Colon (tissue), 2 donors: ENCODE data around the gene ARHGAP22.

Experiments used
- FAIRE-seq: peaks from 2 replicates; lab custom pipeline; 2012; peaks lifted over from hg19 to GRCh38; lab: Jason Lieb, UNC
- donor health status: control.
- donor health status: control.

Gene ARHGAP22

DNA sequence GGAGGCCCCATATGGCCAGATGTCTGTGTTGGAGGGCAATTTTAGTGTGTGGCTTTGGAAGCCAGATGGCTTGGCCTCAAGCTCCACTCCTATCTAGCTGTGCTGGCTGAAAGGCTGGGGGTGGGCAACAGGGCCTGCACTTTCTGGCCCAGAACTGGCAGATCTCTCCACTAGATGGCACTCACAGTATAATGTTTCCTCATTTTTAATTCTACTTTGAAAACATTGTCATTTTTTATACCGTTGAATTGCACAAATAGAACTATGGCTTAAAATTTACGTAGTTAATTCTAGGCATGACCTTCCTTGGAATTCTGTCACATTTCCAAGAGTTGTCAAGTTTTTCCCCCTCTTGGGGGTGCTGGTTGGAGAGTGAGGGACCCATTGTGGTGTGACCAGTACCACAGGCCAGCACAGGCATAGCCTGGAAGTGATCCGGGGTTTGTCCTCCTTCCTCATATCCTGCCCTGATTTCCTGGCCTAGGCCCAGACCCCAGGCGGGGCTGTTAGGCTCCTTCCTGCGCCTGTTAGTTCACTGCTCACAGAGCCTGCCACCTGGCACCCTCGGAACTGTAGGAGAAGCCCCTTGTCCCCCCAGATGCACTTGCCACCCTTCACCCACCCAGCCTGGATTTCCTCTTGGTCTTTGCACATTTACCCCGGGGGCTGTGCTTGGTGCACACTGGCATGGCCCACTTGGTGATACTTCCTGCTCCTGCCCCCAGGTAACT is 52.8 kb downstream of the ARHGAP22 start:
- no peak for FAIRE-seq

DNA sequence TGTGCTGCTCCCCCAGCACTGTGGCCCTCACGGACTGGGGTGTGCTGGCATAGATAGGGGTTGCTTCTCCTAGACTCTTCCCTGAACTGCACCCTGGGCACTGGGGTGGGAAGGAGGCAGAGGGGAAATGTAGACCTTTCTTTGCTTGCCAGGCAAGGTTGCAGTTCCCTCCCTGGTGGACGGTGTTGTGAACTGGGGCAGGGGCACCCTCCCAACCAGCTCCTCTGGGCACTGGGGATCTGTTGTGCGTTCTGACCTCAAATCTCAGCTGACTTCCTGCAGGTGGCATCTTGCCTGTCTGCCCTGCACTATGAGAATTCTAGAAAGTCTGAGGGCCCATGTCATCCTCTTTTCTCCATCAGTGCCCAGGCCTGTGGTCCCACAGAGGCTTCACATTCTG is 53.9 kb downstream of the ARHGAP22 start:
- no peak for FAIRE-seq

DNA sequence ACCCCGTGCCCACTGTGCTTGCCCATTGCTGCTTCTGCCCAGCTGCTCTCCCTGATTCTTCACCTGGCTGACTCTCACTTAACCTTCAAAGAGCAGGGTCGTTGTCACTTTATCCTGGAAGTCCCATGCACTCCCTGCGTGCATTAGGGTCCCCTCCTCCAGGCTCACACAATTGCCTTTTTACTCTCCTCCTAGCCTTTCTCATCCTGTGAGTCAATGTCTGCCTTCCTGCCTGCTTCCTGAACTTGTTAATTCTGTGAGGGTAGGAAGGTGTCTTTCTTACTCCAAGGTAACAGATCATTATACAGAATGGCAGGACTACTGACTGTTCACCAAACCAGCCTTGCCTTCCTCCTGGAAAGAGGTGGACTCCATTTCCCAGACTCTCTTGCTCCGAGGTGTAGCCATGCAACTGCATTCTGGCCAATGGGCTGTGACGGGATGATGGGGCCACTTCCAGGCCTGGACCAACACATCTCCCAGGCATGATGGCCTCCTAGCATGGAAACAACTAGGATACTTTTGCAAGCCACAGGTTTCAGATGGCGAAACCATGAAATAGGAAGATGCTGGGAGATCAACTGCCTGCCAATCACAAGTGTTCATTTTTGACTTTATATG is 54.7 kb downstream of the ARHGAP22 start:
- no peak for FAIRE-seq

DNA sequence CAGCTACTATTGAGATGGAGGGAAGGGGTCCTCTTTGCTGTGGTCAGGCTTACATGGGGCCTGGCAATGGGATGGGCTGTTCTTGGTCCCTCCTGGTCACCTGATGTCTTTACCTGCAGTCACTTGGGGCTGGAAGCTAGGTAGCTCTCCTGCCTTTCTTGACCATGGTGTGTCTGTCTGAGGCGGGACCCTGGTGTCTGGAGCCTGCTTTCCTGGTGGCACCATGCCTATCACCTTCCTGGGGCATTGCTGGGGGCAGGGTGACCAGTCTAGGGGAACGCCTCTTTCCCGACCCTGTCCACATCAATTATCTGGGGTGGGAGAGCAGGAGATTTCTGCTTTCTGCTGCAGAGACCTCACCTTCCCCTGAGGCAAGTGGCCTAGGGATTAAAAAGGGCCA is 55.6 kb downstream of the ARHGAP22 start:
- FAIRE-seq: no peak

DNA sequence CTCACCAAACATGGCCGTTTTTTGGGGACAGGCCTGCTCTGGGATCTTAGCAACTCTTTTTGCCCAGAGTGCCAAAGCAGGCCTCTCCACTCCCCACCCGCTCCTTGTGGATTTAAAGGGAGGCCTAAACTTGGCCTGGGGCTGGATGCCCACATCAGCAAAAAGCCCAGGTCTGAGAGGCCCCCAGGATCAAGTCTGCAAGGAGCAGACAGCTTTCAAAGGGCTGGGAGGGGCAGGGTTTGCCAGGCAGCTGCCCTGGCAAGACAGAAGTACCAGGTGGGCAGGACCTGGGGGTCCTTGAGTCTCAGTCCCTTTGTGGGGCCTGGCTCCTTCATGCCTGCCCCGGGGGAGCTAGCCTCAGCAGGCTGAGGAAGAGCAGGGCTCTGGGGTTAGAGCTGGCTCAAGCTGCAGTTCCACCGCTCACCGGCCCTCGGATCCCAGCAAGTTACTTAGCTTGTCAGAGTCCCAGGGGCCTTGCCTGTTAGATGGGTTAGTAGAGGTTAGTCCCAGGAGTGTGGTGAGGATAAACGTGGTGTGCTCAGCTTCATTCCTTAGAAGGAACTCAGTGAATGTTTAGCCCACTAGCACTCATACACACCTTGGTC is 56.2 kb downstream of the ARHGAP22 start:
- no peak for FAIRE-seq

DNA sequence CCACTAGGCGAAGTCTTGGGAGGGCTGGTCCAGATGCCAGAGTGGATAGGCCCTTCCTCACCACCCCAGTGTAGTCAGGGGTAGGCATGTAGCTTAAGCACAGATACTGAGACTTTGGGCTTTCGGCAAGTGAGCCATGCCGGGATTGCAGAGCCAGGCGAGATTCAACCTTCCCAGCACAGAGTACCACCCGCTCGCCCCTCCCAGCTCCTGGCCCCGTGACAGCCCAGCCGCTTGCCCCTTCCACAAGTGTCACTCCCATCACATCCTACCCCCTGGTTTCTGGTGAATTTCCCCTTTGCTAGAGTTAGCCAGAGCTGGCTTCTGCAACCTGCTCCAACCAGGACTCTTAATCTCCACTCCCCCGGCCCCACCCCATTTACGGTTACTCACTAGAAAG is 56.9 kb downstream of the ARHGAP22 start:
- no peak for FAIRE-seq

DNA sequence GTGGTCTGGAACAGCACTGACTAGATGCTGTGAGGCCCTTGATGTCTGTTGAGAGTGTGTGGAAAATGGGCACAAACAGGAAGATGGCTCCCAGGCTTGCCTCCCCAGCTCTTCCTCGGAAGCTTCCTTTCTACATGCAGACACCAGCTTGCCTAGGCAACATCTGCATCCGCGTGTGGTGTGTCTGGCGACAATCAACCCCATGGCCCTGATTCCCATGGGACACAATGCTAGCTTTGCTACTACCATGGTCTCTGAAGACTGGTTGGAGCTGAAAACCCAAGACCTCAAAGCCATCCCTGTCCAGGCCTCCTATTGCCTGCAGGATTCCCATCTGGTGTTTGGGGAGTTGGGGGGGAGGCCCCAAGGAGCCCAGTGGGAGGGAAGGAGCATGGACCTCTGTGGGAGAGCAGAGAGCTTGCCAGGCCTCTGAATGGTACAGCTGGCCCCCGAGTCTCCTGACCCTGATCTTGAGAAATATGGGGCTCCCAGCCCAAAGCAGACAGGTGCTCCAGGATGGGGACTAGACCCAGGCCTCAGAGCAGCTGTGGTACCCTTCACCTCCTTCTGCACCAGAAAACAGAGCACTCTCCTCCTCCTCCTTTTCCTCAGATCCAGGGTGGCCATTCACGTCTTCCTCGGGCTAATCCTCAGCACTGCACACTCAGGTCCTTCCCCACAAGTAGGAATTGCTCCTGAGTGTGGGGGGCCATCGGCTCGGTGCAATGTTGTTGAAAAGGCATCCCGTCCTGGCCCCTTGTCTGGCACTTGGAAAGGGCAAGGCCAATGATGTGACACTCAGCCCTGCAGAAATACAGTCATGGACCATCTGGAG is 57.6 kb downstream of the ARHGAP22 start:
- no peak for FAIRE-seq

DNA sequence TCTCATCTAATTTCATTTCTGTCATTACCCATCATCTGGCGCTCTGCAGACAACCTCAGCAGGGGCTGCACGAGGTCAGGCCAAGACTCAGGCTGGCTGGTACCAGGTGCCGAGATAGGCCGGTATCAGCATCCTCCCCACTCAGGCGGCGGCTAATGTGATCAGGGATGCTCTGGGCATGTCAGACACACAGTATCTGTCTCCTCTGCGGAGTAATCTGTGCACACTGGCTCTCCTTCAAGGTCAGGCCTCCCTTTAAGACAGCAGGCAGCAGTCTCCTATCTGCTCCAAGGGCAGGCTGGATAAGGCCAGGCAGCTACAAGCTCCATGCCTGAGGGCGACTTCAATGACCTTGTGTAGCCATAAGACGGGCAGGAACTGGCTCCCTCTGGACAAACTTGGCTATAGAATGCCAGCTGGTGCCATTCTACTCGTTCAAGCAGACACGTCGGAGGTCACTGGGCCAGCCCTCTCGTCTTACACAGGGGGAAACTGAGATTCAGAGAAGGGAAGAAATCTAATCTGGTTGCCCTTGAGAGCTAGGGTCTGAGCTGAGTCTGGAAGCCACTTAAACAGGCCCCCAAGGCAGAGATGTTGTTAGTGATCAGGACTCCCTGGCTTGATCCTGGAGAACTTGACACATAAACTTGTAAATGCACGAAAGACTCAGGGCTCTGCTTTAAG is 59.3 kb downstream of the ARHGAP22 start:
- no peak for FAIRE-seq

DNA sequence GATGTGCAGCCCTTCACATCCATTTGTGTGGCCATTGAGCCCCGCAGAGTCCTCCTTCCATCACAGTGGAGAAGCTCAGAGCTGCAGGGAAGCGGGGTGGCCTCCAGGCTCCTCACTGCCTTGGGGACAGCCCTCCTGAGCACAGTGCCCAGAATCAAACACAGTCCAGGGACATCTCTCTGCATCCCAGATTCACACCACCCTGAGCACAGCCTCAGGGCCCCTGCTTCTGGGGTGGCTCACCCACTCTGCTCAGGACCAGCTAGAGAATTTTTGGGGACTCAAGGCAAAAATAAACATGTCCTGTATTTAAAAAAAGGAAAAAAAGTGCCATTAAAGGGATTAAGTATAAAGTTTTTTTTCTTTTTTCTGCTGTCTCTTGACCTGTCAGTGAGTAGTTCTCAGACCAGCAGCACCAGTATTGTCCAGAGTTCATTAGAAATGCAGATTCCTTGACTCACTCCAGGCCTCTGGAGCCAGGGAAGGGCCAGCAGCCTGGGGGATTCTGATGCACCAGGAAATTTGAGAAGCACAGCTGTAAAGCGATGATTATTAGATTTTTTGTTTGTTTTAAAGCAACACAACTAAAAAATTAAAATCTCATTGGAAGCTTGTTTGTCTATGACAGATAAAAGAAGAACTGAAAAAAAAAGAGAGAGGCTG is 61.6 kb downstream of the ARHGAP22 start:
- no peak for FAIRE-seq

DNA sequence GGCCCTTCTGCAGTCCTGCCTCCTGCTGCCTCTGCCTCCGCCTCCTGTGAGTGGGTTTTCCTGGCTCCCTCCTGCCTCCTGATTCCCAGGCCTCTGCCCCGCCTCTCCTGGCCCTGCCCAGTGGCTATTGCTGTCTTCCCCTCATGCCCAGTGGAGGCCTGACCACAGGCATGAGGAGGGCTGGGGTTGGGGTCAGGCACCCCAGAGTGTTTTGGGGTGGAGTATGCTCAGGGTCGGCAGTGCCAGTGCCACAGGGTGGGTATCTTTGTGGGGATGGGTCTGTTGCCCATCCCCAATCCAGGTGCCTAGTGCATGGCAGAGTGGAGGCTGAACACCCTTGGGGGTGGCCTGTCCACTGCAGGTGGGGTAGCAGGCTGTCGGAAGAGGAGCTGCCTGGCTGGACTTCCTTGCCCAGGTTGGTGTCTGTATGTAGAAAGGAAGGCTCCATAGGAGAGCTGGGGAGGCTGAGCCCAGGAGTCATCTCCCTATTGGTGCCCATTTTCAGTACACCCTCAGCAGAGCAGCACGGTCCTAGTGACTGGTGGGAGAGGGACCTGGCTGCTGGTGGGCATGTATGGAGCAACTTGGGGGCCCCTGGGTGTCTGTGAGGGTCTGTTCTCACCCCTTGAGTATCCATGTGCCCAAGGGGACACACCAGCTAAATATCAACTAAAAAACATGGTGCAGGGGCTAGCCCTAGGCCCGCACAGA is 62.2 kb downstream of the ARHGAP22 start:
- FAIRE-seq: no peak

DNA sequence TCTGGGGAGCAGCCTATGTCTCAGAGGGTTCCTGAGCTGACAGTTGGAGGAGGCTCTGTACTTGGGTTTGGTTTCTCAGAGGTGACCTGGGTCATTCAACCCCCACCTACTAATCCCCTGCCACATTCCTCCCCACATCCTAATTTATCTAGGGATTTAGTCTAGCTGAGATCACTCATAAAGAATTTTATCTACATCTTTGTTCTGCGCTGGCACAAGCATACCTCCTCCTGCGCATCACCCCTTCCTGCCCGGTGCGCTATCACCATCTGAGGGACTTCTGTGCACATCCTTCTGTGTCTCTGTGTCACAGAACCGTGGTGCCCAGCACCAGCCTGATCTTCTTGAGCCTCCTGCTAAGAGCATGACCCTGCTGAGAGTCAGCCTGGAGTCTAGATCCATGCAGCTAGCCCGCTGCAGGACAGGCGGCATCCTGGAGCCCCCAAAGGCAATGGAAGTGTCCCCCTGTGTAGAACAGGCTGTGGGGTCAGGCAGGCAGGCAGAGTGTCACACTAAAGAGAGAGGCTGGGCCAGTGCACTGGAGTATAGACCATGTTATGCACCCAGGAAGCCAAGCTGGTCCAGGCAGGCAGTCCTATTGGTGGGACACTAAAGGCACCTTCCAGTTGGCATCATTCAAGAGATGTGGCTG is 63.6 kb downstream of the ARHGAP22 start:
- no peak for FAIRE-seq

DNA sequence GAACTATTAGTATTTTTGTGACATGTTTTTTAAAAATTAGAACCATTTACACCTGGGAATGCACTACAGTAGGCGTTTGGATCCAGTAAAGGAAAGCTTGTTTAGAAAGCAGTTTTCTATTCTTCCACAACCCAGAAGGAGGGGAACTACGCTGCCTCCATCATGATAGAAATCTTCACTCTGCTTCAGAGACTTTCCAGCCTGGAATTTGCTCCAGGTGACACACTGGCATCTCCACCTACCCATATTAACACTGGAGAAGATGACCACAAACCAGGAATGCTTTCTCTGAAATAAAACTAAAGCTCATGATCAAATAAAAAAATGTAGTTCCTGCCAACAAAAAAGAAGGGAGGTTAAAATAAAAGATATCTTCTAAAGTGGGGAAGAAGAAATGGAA is 66.3 kb downstream of the ARHGAP22 start:
- FAIRE-seq: no peak

DNA sequence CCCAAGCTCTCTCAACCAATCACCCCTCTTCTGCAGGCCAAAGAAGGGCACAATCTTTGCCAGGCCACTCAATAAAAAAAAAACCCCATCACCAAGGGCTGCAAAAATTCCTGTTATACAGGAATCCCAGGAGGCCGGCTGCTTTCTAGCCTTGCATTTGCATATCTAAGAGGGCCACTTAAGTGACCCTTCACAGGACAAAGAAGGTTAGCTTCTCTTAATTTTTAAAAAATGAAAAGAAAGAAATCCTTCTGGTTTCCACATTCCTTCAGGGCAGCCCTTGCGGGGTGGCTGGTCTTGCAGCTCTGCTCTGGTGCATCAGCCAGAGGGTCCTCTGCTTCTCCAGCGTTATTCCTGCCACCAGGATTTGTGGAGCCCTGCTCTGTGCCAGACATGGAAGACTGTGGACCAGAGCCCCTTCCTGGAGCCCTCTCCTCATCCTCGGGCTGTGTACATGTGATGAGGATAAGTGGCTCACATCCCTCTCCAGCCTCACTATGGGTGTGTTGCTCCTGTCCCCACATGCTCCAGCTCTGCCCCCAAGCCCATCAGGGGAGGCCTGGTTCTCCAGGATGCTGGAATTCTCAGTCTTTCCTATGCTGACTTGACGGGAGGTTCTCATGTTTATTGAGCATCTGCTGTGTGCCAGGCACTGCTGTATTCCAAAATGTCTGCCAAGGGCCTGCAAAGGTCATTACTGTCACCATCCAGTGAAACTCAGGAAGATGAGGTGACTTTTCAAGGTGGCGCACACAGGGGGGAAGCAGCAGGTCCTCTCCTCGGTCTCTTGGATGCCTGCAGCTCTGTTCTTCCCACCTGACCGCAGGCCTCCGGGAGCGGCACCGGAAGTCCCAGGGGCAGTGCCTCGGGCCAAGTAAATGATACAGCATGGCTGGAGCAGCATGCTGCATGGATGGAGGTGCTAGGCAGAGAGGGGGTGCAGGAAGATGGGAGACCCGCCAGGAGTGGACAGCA is 67.7 kb downstream of the ARHGAP22 start:
- FAIRE-seq: no peak

DNA sequence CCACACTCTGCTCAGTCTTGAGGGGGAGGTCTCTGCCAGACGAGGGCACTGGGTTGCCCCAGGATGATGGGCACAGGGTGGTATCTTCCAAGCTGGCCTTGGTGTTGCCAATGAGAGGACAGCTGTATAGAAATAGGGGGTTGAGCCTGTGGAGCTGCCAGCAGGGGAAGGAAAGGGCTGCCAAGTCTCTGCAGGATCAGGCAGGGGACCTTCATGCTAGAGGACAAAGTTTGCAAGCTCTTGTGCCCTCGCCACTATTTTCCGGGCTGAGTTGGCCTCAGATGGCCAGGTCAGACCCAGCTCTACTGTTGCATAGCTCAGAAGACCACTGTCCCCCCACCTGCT is 68.7 kb downstream of the ARHGAP22 start:
- FAIRE-seq: no peak

DNA sequence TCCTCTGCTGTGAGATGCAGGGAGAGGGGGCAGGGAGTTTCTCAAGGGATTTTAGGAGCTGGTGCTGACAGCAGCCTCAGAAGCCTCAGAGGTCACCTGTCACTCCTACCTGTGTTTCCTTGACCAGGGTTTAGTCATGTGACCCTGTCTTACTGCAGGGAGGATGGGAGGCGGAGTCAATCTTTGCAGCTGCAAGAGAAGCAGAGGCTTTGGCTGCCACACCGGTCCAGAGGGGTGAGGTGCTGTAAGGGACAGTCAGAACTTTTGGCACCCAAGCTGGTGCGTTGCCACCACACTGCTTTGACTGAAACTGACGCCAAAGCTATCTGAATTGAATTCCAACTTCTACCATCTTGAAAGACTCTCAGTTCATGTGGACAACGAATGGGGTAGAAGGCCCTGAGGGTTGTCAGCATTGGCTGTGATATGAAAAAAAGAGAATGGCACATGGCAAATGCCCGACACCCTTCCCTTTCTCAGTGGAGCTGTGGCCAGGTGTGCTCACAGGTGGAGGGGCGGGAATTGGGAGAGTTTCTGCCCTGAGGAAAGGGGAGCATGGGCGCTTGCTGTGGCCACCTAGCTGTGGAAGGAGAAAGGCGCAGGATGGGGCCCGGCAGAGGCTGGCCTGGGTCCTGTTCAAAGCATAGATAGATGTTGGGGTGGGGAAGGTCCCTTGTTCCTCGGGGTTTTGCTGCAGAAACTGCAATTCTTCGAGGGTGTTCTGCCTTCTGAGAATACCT is 69.3 kb downstream of the ARHGAP22 start:
- no peak for FAIRE-seq

DNA sequence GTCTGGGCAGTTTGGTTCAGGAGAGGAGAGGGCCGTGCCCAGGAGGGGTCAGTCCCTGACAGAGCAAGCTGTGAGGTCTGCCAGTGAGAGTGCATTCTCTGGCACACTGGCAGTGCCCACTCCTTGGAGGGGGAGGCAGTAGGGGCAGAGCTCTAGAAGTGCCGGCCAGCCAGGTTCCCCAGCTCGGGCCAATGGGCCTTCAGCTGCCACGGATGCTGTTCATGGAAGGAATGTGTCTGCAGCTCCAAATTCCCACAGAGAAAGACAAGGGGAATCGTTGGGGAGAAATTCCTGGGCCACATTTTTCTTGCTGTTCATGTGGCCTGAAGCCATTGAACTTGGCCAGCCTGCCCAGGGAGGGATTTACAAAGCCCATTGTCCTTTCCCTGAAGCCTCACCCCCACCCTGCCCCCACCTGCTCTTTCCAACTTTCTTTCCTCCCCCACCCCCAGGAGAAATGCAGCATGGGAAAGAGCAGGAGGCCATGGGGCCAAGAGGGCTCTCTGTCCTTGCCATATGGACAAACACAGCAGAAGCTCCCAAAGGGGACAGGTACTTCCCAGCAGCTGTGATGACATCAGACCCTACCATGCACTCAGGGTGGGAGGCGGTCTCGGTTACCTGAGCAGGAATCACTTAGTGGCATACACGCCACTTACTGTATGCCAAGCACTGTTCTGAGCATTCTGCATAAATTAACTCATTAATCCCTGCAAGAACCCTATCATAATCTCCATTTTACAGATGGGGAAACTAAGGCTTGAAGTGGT is 70.7 kb downstream of the ARHGAP22 start:
- no peak for FAIRE-seq

DNA sequence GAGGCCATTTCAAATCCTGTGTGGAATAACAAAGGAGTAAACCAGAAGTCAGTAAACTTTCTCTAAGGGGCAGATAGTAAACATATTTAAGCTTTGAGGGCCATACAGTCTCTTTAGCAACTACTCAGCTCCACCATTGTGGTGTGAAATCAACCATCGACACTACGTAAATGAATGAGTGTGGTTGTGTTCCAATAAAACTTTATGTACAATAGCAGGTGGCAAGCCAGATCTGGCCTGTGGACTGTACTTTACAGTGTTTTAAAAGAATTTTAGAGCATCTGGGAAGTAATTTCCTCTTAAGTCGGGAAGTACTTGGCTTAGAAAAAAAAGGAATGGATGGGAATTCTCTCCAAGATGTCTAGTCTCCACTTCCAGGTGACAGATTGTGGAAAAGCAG is 71.3 kb downstream of the ARHGAP22 start:
- no peak for FAIRE-seq

DNA sequence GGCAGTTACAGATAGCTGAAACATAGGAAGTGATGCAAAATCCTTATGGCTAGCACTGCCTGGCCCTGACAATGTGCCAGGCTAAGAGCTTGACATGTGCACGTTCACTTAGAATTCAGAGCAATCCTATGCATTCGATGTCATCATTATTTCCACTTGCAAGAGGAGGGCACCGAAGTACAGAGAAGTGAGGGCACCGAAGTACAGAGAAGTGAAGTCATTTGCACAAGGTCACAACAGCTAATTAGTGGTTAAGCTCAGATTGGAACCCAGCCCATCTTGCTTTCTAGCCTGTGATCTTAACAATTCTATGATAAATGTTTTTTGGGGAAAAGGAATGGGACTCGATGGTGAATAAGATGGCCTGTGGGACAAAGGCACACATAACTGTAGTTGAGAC is 73.4 kb downstream of the ARHGAP22 start:
- FAIRE-seq: no peak
